ENCODE measurements around the gene GRIK1.

- TF ChIP-seq EZH2 (IDR thresholded peaks at IDR 0.05; ENCODE audit: insufficient read depth, poor library complexity, severe bottlenecking) (no peak), EZH2phosphoT487 (IDR thresholded peaks at IDR 0.05; ENCODE audit: insufficient read depth, low read depth) (no peak)
Observed at GRCh38 chr21:29669416-29669815, 270.4 kb downstream of the GRIK1 start.
